Erythroblast (primary cell): ENCODE data around the gene LAMB4.

Experiments
- GATA1 ChIP-seq: IDR thresholded peaks from 2 replicates; pipeline ENCODE4 v1.6.1; 2011; ENCODE audit warnings: low read depth, mild to moderate bottlenecking, control low read depth, low read length, moderate library complexity
- POLR2A ChIP-seq: IDR thresholded peaks from 2 replicates; pipeline ENCODE4 v1.6.1; 2011; ENCODE audit warnings: mild to moderate bottlenecking, low read length

GRCh38 chr7:108009873-108010272 is 120.3 kb downstream of the LAMB4 start:
- no peak for TF ChIP-seq POLR2A
- no peak for TF ChIP-seq GATA1
